A673 (cell line): Measurements from ENCODE around the gene SCD5. TPM values are rescaled to one million over a fixed set of nuclear protein-coding genes. Genes with fewer than 3 reads are reported as not detected.

ENCODE experiments used
- BruUV-seq: library from RNA; stranded (reverse); fragments of 400-500 nt; replicated peaks from 2 replicates; lab custom pipeline; 2021; lab: Mats Ljungman, UMichigan
- CTCF ChIA-PET: fragments of 300-600 bp; sonication (Branson Sonifier 250); formaldehyde crosslinking; loops from one replicate; lab custom pipeline; 2022; ENCODE audit warnings: antibody characterized with exemption; lab: Charles Lee
- POLR2A ChIA-PET: fragments of 300-600 bp; sonication (Branson Sonifier 250); formaldehyde crosslinking; loops from one replicate; lab custom pipeline; 2022; ENCODE audit warnings: antibody characterized with exemption; ENCODE audit not compliant: low non-redundant PET; lab: Charles Lee
- DNase-seq: peaks from one replicate; pipeline ENCODE4 v3.0.0-alpha.2; 2015; ENCODE audit warnings: low spot score
- H3K27ac ChIP-seq: fragments of 200-600 bp; sonication (generic); 2 replicates; pipeline ENCODE4 v1.5.1; 2016; ENCODE audit warnings: mixed run types, low read depth, mild to moderate bottlenecking, mixed read lengths, antibody characterized with exemption, low read length; ENCODE audit not compliant: poor library complexity, severe bottlenecking
- H3K27me3 ChIP-seq: fragments of 200-600 bp; sonication (generic); replicated peaks from 2 replicates; pipeline ENCODE4 v1.6.1; 2017; ENCODE audit warnings: mixed run types, low read depth, mild to moderate bottlenecking, mixed read lengths, antibody characterized with exemption, low read length; ENCODE audit not compliant: insufficient read depth, poor library complexity
- H3K36me3 ChIP-seq: fragments of 200-600 bp; sonication (generic); 2 replicates; pipeline ENCODE4 v1.6.1; 2016; ENCODE audit warnings: mixed run types, mild to moderate bottlenecking, mixed read lengths, antibody characterized with exemption, low read length; ENCODE audit not compliant: insufficient read depth, poor library complexity, severe bottlenecking
- H3K4me1 ChIP-seq: fragments of 200-600 bp; sonication (generic); 2 replicates; pipeline ENCODE4 v1.6.1; 2017; ENCODE audit warnings: mixed run types, mild to moderate bottlenecking, mixed read lengths, antibody characterized with exemption, low read length; ENCODE audit not compliant: insufficient read depth, poor library complexity, severe bottlenecking
- H3K4me3 ChIP-seq: fragments of 200-600 bp; sonication (generic); 2 replicates; pipeline ENCODE4 v1.5.1; 2016; ENCODE audit warnings: low read depth, mixed run types, mild to moderate bottlenecking, mixed read lengths, low read length; ENCODE audit not compliant: poor library complexity, severe bottlenecking
- H3K9me3 ChIP-seq: fragments of 200-600 bp; sonication (generic); 2 replicates; pipeline ENCODE4 v1.6.1; 2016; ENCODE audit warnings: mixed run types, low read depth, mild to moderate bottlenecking, mixed read lengths, antibody characterized with exemption, low read length; ENCODE audit not compliant: poor library complexity, severe bottlenecking
- CTCF ChIP-seq: fragments of 300-800, 200-600 bp; sonication (generic); conservative IDR thresholded peaks from 2 replicates; pipeline ENCODE4 v1.5.1; 2017; ENCODE audit warnings: low read depth, mild to moderate bottlenecking, antibody characterized with exemption, low read length, moderate library complexity, mixed read lengths
- EZH2 ChIP-seq: fragments of 200-600 bp; sonication (generic); IDR thresholded peaks from 2 replicates; pipeline ENCODE4 v1.6.1; 2017; ENCODE audit warnings: borderline replicate concordance, low read depth, mild to moderate bottlenecking, mixed read lengths, antibody characterized with exemption, low read length; ENCODE audit not compliant: poor library complexity, severe bottlenecking
- intact Hi-C: fragments of 100-400 bp; cut with micrococcal nuclease; formaldehyde crosslinking; loops from one replicate; pipeline ENCODE4 v1.10.0; 2022; ENCODE audit not compliant: unreplicated experiment
- total RNA-seq: library from RNA; stranded (reverse); gene quantifications from 2 replicates; pipeline ENCODE4 v1.2.3, GENCODE V29; 2021

Gene SCD5
- total RNA-seq, 1 experiment from 2014 or later = 15.8 TPM

GRCh38 chr4:82780170-82780751 lies 18.3 kb downstream of the SCD5 start:
- no peak for DNase-seq
- Histone ChIP-seq H3K27me3 (no peaks in the 10 kb centered on the region), H3K4me1 (peaks cover 30% of the 10 kb centered on the region), H3K4me3 (no peak overlapping the region), H3K9me3 (no peaks in the 10 kb centered on the region), H3K36me3 (no peaks in the 10 kb centered on the region), H3K27ac (peak overlapping the region; percentile 54)
- ChIA-PET POLR2A (no interaction called here), CTCF (no interaction called here)
- intact Hi-C loops = no loop called here
- TF ChIP-seq EZH2 = no peak
- TF ChIP-seq CTCF = no peak
- no TSS peak for BruUV-seq

GRCh38 chr4:82779032-82779431 lies 19.6 kb downstream of the SCD5 start:
- BruUV-seq = no TSS peak
- Histone ChIP-seq H3K9me3 (no peaks in the 10 kb centered on the region), H3K27me3 (no peaks in the 10 kb centered on the region), H3K4me3 (no peak overlapping the region), H3K4me1 (peaks cover 25% of the 10 kb centered on the region), H3K27ac (no peak overlapping the region), H3K36me3 (no peaks in the 10 kb centered on the region)
- TF ChIP-seq EZH2 (no peak), CTCF (no peak)
- ChIA-PET CTCF (no interaction called here), POLR2A (no interaction called here)
- DNase-seq = no peak
- intact Hi-C loops = no loop called here

- H3K9me3 ChIP-seq = no peaks in the 10 kb centered on the region
- BruUV-seq = no TSS peak
- peaks cover 23% of the 10 kb centered on the region for H3K4me1 ChIP-seq
- no peak for DNase-seq
- H3K4me3 ChIP-seq = no peak overlapping the region
- TF ChIP-seq CTCF (no peak), EZH2 (no peak)
- POLR2A ChIA-PET = no interaction called here
- no peak overlapping the region for H3K27ac ChIP-seq
- no peaks in the 10 kb centered on the region for H3K27me3 ChIP-seq
- CTCF ChIA-PET = no interaction called here
- intact Hi-C loops = no loop called here
- H3K36me3 ChIP-seq = no peaks in the 10 kb centered on the region
Observed at GRCh38 chr4:82777857-82778525, 20.6 kb downstream of the SCD5 start.
